K562 (cell line): Measurements from ENCODE around the gene EGR1. TPM values are rescaled to one million over a fixed set of nuclear protein-coding genes. Genes with fewer than 3 reads are reported as not detected.
A peak's percentile ranks its signal among the peaks of the same experiment; 100 is the strongest.

ENCODE experiments used
- ATAC-seq: fragments of 200-7000 bp; cut with Tn5 transposase; 3 replicates; pipeline ENCODE4 v1.9.1; 2020; ENCODE audit warnings: moderate library complexity
- BruUV-seq: library from RNA; stranded (reverse); fragments of 400-500 nt; replicated peaks from 2 replicates; lab custom pipeline; 2021; lab: Mats Ljungman, UMichigan
- CTCF ChIA-PET: fragments of 300-600 bp; formaldehyde crosslinking; extraction: SDS; loops from one replicate; lab custom pipeline; 2021; ENCODE audit warnings: low intra/inter-chr PET ratio; lab: Yijun Ruan, JAX
- POLR2A ChIA-PET: fragments of 300-600, 350-650 bp; sonication (Branson Sonifier 250); formaldehyde crosslinking; extraction: SDS; loops from one replicate; lab custom pipeline; 2021; ENCODE audit warnings: antibody characterized with exemption, inconsistent platforms; lab: Yijun Ruan, JAX
- DNase-seq, 4 experiments: peaks; one replicate each; pipeline versions ENCODE4 v3.0.0 to v3.0.0-alpha.2; 2011 to 2018; ENCODE audit warnings: low spot score in 3 of 4, mixed read lengths in 3 of 4; ENCODE audit errors: extremely low read depth in 1 of 4
- FAIRE-seq: peaks from 2 replicates; lab custom pipeline; 2011; peaks lifted over from hg19 to GRCh38; lab: Jason Lieb, UNC
- H2AFZ ChIP-seq: 2 replicates; pipeline ENCODE4 v1.6.0; 2011; ENCODE audit warnings: low read depth, low read length, control low read depth, inconsistent platforms
- H3K27ac ChIP-seq: fragments of 200-600 bp; 3 replicates; pipeline ENCODE4 v1.8.0; 2011; ENCODE audit warnings: low read depth, mild to moderate bottlenecking, control low read depth, inconsistent platforms, low read length, moderate library complexity, mixed read lengths; ENCODE audit errors: extremely low read depth
- H3K27me3 ChIP-seq, 2 experiments: fragments of 300-600 bp in 1 of 2; 2 replicates in 1 of 2; 3 replicates in 1 of 2; pipeline versions ENCODE4 v1.6.0 to v1.8.0; 2011; ENCODE audit warnings: inconsistent platforms in 2 of 2, low read length in 2 of 2, mild to moderate bottlenecking in 1 of 2, mixed read lengths in 1 of 2, moderate library complexity in 1 of 2; ENCODE audit not compliant: control insufficient read depth in 2 of 2, insufficient read depth in 2 of 2
- H3K36me3 ChIP-seq: fragments of 300-600 bp; 3 replicates; pipeline ENCODE4 v1.8.0; 2011; ENCODE audit warnings: mild to moderate bottlenecking, low read length, inconsistent platforms; ENCODE audit not compliant: control insufficient read depth, insufficient read depth
- H3K4me1 ChIP-seq, 2 experiments: fragments of 200-600 bp in 1 of 2; replicated peaks in 1 of 2; 2 replicates in 1 of 2; 3 replicates in 1 of 2; pipeline versions ENCODE4 v1.5.1 to v1.8.0; 2011; ENCODE audit warnings: inconsistent platforms in 2 of 2, low read length in 2 of 2, mild to moderate bottlenecking in 1 of 2, mixed read lengths in 1 of 2, moderate library complexity in 1 of 2; ENCODE audit not compliant: control insufficient read depth in 2 of 2, insufficient read depth in 2 of 2
- H3K4me2 ChIP-seq: 2 replicates; pipeline ENCODE4 v1.6.1; 2011; ENCODE audit warnings: low read length, control low read depth, inconsistent platforms, mixed read lengths; ENCODE audit not compliant: insufficient read depth
- H3K4me3 ChIP-seq: fragments of 200-600 bp; sonication (generic), shearing (Covaris generic); 2 replicates; pipeline ENCODE4 v1.5.1; 2016; ENCODE audit warnings: control low read depth, inconsistent platforms
- H3K79me2 ChIP-seq: fragments of 200-600 bp; 3 replicates; pipeline ENCODE4 v1.8.0; 2011; ENCODE audit warnings: low read length, inconsistent platforms; ENCODE audit not compliant: control insufficient read depth, insufficient read depth
- H3K9ac ChIP-seq, 2 experiments: 2 replicates each; pipeline versions ENCODE4 v1.6.0 to v1.6.1; 2011; ENCODE audit warnings: low read depth in 2 of 2, low read length in 2 of 2, control low read depth in 1 of 2, inconsistent platforms in 1 of 2, mild to moderate bottlenecking in 1 of 2, mixed read lengths in 1 of 2; ENCODE audit not compliant: insufficient read depth in 1 of 2
- H3K9me1 ChIP-seq: one replicate; pipeline ENCODE4 v1.6.0; 2011; ENCODE audit warnings: inconsistent platforms, mild to moderate bottlenecking, low read length, moderate library complexity; ENCODE audit not compliant: control insufficient read depth, insufficient read depth
- H3K9me3 ChIP-seq: replicated peaks from 2 replicates; pipeline ENCODE4 v1.5.1; 2011; ENCODE audit warnings: low read depth, low read length, inconsistent platforms; ENCODE audit not compliant: control insufficient read depth, insufficient read depth
- H4K20me1 ChIP-seq: replicated peaks from 2 replicates; pipeline ENCODE4 v1.6.1; 2011; ENCODE audit warnings: low read length, inconsistent platforms, mixed read lengths; ENCODE audit not compliant: control insufficient read depth, insufficient read depth
- ATF7 ChIP-seq: fragments of 450-650 bp; IDR thresholded peaks from 2 replicates; pipeline ENCODE4 v1.7.1; 2014; ENCODE audit warnings: mild to moderate bottlenecking, moderate library complexity
- BACH1 ChIP-seq: fragments of 200-800 bp; sonication (Bioruptor generic); IDR thresholded peaks from 2 replicates; pipeline ENCODE4 v1.6.1; 2016; ENCODE audit warnings: missing genetic modification characterization, missing compliant biosample characterization
- CREBBP ChIP-seq: IDR thresholded peaks from one replicate; pipeline ENCODE4 v1.6.1; 2012; ENCODE audit warnings: low read depth, mild to moderate bottlenecking, control low read depth, inconsistent platforms, low read length
- FOXP1 ChIP-seq: sonication (generic); formaldehyde crosslinking; IDR thresholded peaks from 2 replicates; pipeline ENCODE4 v1.8.0; 2022; ENCODE audit warnings: mild to moderate bottlenecking, missing genetic modification reagents
- NFIX ChIP-seq: fragments of 250-450 bp; sonication (Bioruptor Pico); IDR thresholded peaks from 2 replicates; pipeline ENCODE4 v1.4.0; 2020; ENCODE audit warnings: low read depth, mild to moderate bottlenecking, moderate library complexity
- TFAM ChIP-seq: fragments of 250-450 bp; sonication (Bioruptor Pico); conservative IDR thresholded peaks from 2 replicates; pipeline ENCODE4 v1.5.0; 2021; ENCODE audit warnings: mild to moderate bottlenecking, moderate library complexity
- ZC3H8 ChIP-seq: fragments of 450-650 bp; IDR thresholded peaks from 2 replicates; pipeline ENCODE4 v1.6.1; 2017
- ZNF140 ChIP-seq: fragments of 250-450 bp; sonication (Bioruptor Pico); IDR thresholded peaks from 2 replicates; pipeline ENCODE4 v1.8.0; 2021; ENCODE audit warnings: moderate library complexity, mild to moderate bottlenecking, inconsistent platforms
- ZNF76 ChIP-seq: fragments of 250-450 bp; sonication (Bioruptor Pico); IDR thresholded peaks from 2 replicates; pipeline ENCODE4 v1.4.0; 2020; ENCODE audit warnings: mild to moderate bottlenecking, moderate library complexity, borderline replicate concordance
- WGBS: fragments of 100-300 bp; shearing (Covaris generic); methylation state at CpG from one replicate; pipeline ENCODE4 v1.1.6; 2016; ENCODE audit warnings: low coverage, mixed read lengths; ENCODE audit not compliant: insufficient coverage; ENCODE audit errors: missing lambda C conversion rate; 5-methylcytosine and 5-hydroxymethylcytosine counted together
- in situ Hi-C: fragments of 300-500 bp; cut with MboI; formaldehyde crosslinking; loops from 4 replicates; pipeline ENCODE4 v1.15.0; 2018; ENCODE audit warnings: inconsistent platforms, mixed read lengths
- intact Hi-C: fragments of 100-400 bp; cut with micrococcal nuclease; formaldehyde crosslinking; loops from 2 replicates; pipeline ENCODE4 v1.14.2; 2022
- polyA plus RNA-seq, 8 experiments: library from polyadenylated mRNA; depleted of rRNA in 4 of 8; stranded (reverse) in 5 of 8; unstranded in 3 of 8; fragments of >200 nt; fragmentation: Nextera tagmentation in 2 of 8; fragmentation: Illumina TruSeq in 1 of 8; extraction: Ambion mirVana in 2 of 8; extraction: Trizol in 1 of 8; gene quantifications; 2 replicates each; pipeline versions ENCODE4 v1.2.1 to v1.2.3, GENCODE V29; 2011 to 2014; ENCODE audit warnings: inconsistent platforms in 1 of 8, missing spikeins in 1 of 8
- total RNA-seq, 7 experiments: library from RNA; depleted of rRNA in 6 of 7; stranded (reverse); fragments of >200 nt in 6 of 7; fragmentation: Illumina TruSeq in 2 of 7; extraction: Trizol in 2 of 7; gene quantifications; 2 replicates each; pipeline versions ENCODE4 v1.2.1 to v1.2.3, GENCODE V29; 2011 to 2021; ENCODE audit warnings: low replicate concordance in 1 of 7

Gene EGR1
- total and polyA plus RNA-seq, 9 of the 15 experiments (the other 6 are each of a cell fraction or from before 2014, with no cell fraction given): 1.3 to 132 (median 21.5) TPM

- DNase-seq (no peak), ATAC-seq (no peak), FAIRE-seq (no peak)
- H3K79me2 ChIP-seq: no peaks in the 10 kb centered on the region
- no peak overlapping the region for H2AFZ ChIP-seq
- TF ChIP-seq TFAM (no peak), ZNF76 (CRISPR knock-in tag) (no peak), CREBBP (no peak), ATF7 (no peak), ZNF140 (CRISPR knock-in tag) (no peak), FOXP1 (CRISPR knock-in tag) (no peak), ZC3H8 (no peak), BACH1 (tag) (no peak), NFIX (CRISPR knock-in tag) (no peak)
- H3K4me2 ChIP-seq: no peak overlapping the region
- H3K9me3 ChIP-seq: no peaks in the 10 kb centered on the region
- H4K20me1 ChIP-seq: peaks cover 4% of the 10 kb centered on the region; the same call in 1 of the 2 replicates
- POLR2A ChIA-PET: interaction anchor here (0.8 to 0.9 kb wide), 2 partner anchors 20 to 25 kb away, joined by 3 read pairs; partner anchors contain the start of gene EGR1
- 59% methylated on average over 16 of the region's 17 CpGs for WGBS
- H3K36me3 ChIP-seq: peaks cover 13% of the 10 kb centered on the region; the same call in 2 of the 3 replicates
- H3K27me3 ChIP-seq: no peaks in the 10 kb centered on the region
- BruUV-seq: no TSS peak
- in situ Hi-C loops (no loop called here), intact Hi-C loops (no loop called here)
- H3K9me1 ChIP-seq: no peaks in the 10 kb centered on the region
- H3K4me3 ChIP-seq: no peak overlapping the region
- peaks cover 7 to 32% of the 10 kb centered on the region in 2 experiments; a peak in 4 of 5 replicates for H3K4me1 ChIP-seq
- no peak overlapping the region for H3K27ac ChIP-seq
- peak overlapping the region in 1 of 2 experiments; percentile 31; a peak in 1 of 4 replicates for H3K9ac ChIP-seq
- CTCF ChIA-PET: no interaction called here
These were observed 24.9 kb upstream of the EGR1 start for GRCh38 chr5:138440159-138441073.
